PC-9 (cell line): ENCODE data around the gene CDKN1A.

ENCODE experiments used
- CTCF ChIP-seq: fragments of 200-600 bp; sonication (generic); conservative IDR thresholded peaks from 2 replicates; pipeline ENCODE4 v1.6.1; 2017; ENCODE audit warnings: mixed run types, antibody characterized with exemption, mild to moderate bottlenecking, moderate library complexity
- EZH2 ChIP-seq: fragments of 200-600 bp; sonication (generic); IDR thresholded peaks from 2 replicates; pipeline ENCODE4 v1.8.0; 2017; ENCODE audit warnings: antibody characterized with exemption, low read depth

GRCh38 chr6:36643977-36644376 lies 34.5 kb upstream of the CDKN1A start:
- TF ChIP-seq CTCF = no peak
- TF ChIP-seq EZH2 = no peak
